Muscle of arm (tissue), 12 donors: ENCODE results near the gene DCP2. TPM values are rescaled to one million over a fixed set of nuclear protein-coding genes. Genes with fewer than 3 reads are reported as not detected.
A peak's percentile ranks its signal among the peaks of the same experiment; 100 is the strongest.

ENCODE experiments used
- DNase-seq: peaks from one replicate; pipeline ENCODE4 v3.0.0-alpha.2; 2013
- polyA plus RNA-seq, 12 donors: library from polyadenylated mRNA; unstranded; fragments of 120-200 nt; gene quantifications; one replicate each; pipeline ENCODE4 v1.2.1, GENCODE V29; 2013; ENCODE audit not compliant: insufficient read length in 12 of 12

DCP2 gene
- polyA plus RNA-seq, 12 donors: 19.6 to 67.9 (median 27.1) TPM

- DNase-seq: no peak
Observed at GRCh38 chr5:113042491-113043243, 66.1 kb downstream of the DCP2 start.

- DNase-seq: no peak
Observed at GRCh38 chr5:113043491-113043931, 66.9 kb downstream of the DCP2 start.

GRCh38 chr5:113044776-113045465, 68.3 kb downstream of the DCP2 start:
- DNase-seq: no peak

GRCh38 chr5:113047234-113047633, 70.6 kb downstream of the DCP2 start:
- no peak for DNase-seq

- DNase-seq: no peak
Observed at GRCh38 chr5:113047733-113048652, 71.4 kb downstream of the DCP2 start.

GRCh38 chr5:113048931-113049330, 72.3 kb downstream of the DCP2 start:
- DNase-seq: no peak

GRCh38 chr5:113050721-113051382, 74.3 kb downstream of the DCP2 start:
- DNase-seq: peak; percentile 57

GRCh38 chr5:113052041-113052795, 75.6 kb downstream of the DCP2 start:
- DNase-seq: no peak

- no peak for DNase-seq
Observed at GRCh38 chr5:113053511-113053995, 77.0 kb downstream of the DCP2 start.

GRCh38 chr5:113054899-113055298, 78.3 kb downstream of the DCP2 start:
- no peak for DNase-seq

- DNase-seq: no peak
Observed at GRCh38 chr5:113056988-113057387, 80.4 kb downstream of the DCP2 start.

- no peak for DNase-seq
Observed at GRCh38 chr5:113057557-113057984, 81.0 kb downstream of the DCP2 start.

GRCh38 chr5:113058269-113058668, 81.7 kb downstream of the DCP2 start:
- DNase-seq: no peak

GRCh38 chr5:113058706-113059226, 82.2 kb downstream of the DCP2 start:
- DNase-seq: no peak

- DNase-seq: peak; percentile 66
Observed at GRCh38 chr5:113059232-113060040, 82.8 kb downstream of the DCP2 start.

- no peak for DNase-seq
Observed at GRCh38 chr5:113060408-113061025, 83.9 kb downstream of the DCP2 start.

- DNase-seq: no peak
Observed at GRCh38 chr5:113061846-113062780, 85.5 kb downstream of the DCP2 start.
